B cell (primary cell): ENCODE measurements around the gene GRM2. TPM values are rescaled to one million over a fixed set of nuclear protein-coding genes. Genes with fewer than 3 reads are reported as not detected.

Experiments used
- ATAC-seq: fragments of 200-7000 bp; cut with Tn5 transposase; one replicate; pipeline ENCODE4 v1.10.0; 2021; ENCODE audit warnings: low read depth, mild to moderate bottlenecking, moderate number of reproducible peaks, moderate library complexity
- CTCF ChIA-PET: fragments of 350-600 bp; sonication (Branson Sonifier 250); formaldehyde crosslinking; loops from one replicate; lab custom pipeline; 2021; ENCODE audit warnings: antibody characterized with exemption, inconsistent platforms; lab: Charles Lee
- POLR2A ChIA-PET: fragments of 350-600 bp; sonication (Branson Sonifier 250); formaldehyde crosslinking; loops from one replicate; lab custom pipeline; 2021; ENCODE audit warnings: antibody characterized with exemption; lab: Charles Lee
- DNase-seq: peaks from one replicate; pipeline ENCODE4 v3.0.0; 2013
- H2AFZ ChIP-seq: 2 replicates; pipeline ENCODE4 v1.6.1; 2012; ENCODE audit warnings: mild to moderate bottlenecking, low read depth, low read length; ENCODE audit not compliant: insufficient read depth, poor library complexity, severe bottlenecking
- H3K27ac ChIP-seq, 2 donors: 1 replicate in 1 of 2; 2 replicates in 1 of 2; pipeline ENCODE4 v1.5.1; 2012 to 2013; ENCODE audit warnings: low read length in 2 of 2, mild to moderate bottlenecking in 2 of 2, moderate library complexity in 1 of 2
- H3K27me3 ChIP-seq, 4 experiments: fragments of 200-600 bp in 1 of 4; sonication (generic) in 1 of 4; replicated peaks in 1 of 4; 1 replicate in 2 of 4; 2 replicates in 2 of 4; pipeline versions ENCODE4 v1.6.1 to v1.7.0; 2013 to 2016; ENCODE audit warnings: low read length in 3 of 4, mild to moderate bottlenecking in 2 of 4, mixed read lengths in 1 of 4, moderate library complexity in 1 of 4; ENCODE audit not compliant: insufficient read depth in 4 of 4, control insufficient read depth in 3 of 4; ENCODE audit errors: control extremely low read depth in 1 of 4
- H3K36me3 ChIP-seq, 2 experiments: replicated peaks in 1 of 2; 1 replicate in 1 of 2; 2 replicates in 1 of 2; pipeline versions ENCODE4 v1.6.1 to v1.7.1; 2013; ENCODE audit warnings: low read length in 1 of 2; ENCODE audit not compliant: insufficient read depth in 2 of 2, control insufficient read depth in 1 of 2; ENCODE audit errors: control extremely low read depth in 1 of 2, extremely low read depth in 1 of 2
- H3K4me1 ChIP-seq, 2 donors: fragments of 200-600 bp in 1 of 2; sonication (generic) in 1 of 2; 1 replicate in 1 of 2; 2 replicates in 1 of 2; pipeline versions ENCODE4 v1.5.1 to v1.6.1; 2013 to 2017; ENCODE audit warnings: low read length in 2 of 2; ENCODE audit not compliant: control insufficient read depth in 2 of 2, insufficient read depth in 2 of 2
- H3K4me2 ChIP-seq: replicated peaks from 2 replicates; pipeline ENCODE3; 2012; ENCODE audit warnings: mild to moderate bottlenecking, low read depth, low read length; ENCODE audit not compliant: poor library complexity, severe bottlenecking
- H3K4me3 ChIP-seq, 5 experiments: fragments of 200-600 bp in 1 of 5; sonication (generic) in 1 of 5; 1 replicate in 3 of 5; 2 replicates in 2 of 5; pipeline versions ENCODE4 v1.5.1 to v1.7.0; 2011 to 2016; ENCODE audit warnings: low read length in 4 of 5, mild to moderate bottlenecking in 4 of 5, low read depth in 2 of 5, control low read depth in 1 of 5, moderate library complexity in 1 of 5; ENCODE audit not compliant: insufficient read depth in 1 of 5; ENCODE audit errors: control extremely low read depth in 1 of 5, extremely low read depth in 1 of 5
- H3K79me2 ChIP-seq: fragments of 200-600 bp; sonication (generic); one replicate; pipeline ENCODE4 v1.6.0; 2016; ENCODE audit warnings: low read length; ENCODE audit not compliant: control insufficient read depth, insufficient read depth
- H3K9ac ChIP-seq: fragments of 200-600 bp; sonication (generic); 2 replicates; pipeline ENCODE4 v1.6.1; 2017; ENCODE audit warnings: mild to moderate bottlenecking, low read length, moderate library complexity
- H3K9me3 ChIP-seq, 3 donors: one replicate each; pipeline versions ENCODE4 v1.6.1 to v1.7.1; 2013; ENCODE audit warnings: low read length in 2 of 3; ENCODE audit not compliant: control insufficient read depth in 2 of 3, insufficient read depth in 1 of 3; ENCODE audit errors: control extremely low read depth in 1 of 3
- H4K20me1 ChIP-seq: 2 replicates; pipeline ENCODE4 v1.6.0; 2012; ENCODE audit warnings: mild to moderate bottlenecking, low read length; ENCODE audit not compliant: insufficient read depth, control insufficient read depth, poor library complexity, severe bottlenecking
- H3K27ac Mint-ChIP-seq: one replicate; pipeline ENCODE4 v1.8.0; 2021; ENCODE audit warnings: mixed read lengths
- H3K27me3 Mint-ChIP-seq: one replicate; pipeline ENCODE4 v1.8.0; 2021; ENCODE audit warnings: mixed read lengths
- H3K4me1 Mint-ChIP-seq: one replicate; pipeline ENCODE4 v1.8.0; 2021; ENCODE audit warnings: mixed read lengths
- H3K4me3 Mint-ChIP-seq: one replicate; pipeline ENCODE4 v1.8.0; 2021; ENCODE audit warnings: mixed read lengths
- H3K9me3 Mint-ChIP-seq: one replicate; pipeline ENCODE4 v1.8.0; 2022; ENCODE audit warnings: mixed read lengths; ENCODE audit not compliant: insufficient read depth
- CTCF ChIP-seq: fragments of 200-600 bp; IDR thresholded peaks from one replicate; pipeline ENCODE4 v1.8.0; 2022; ENCODE audit warnings: antibody characterized with exemption, mild to moderate bottlenecking
- EZH2 ChIP-seq: IDR thresholded peaks from 2 replicates; pipeline ENCODE4 v1.6.1; 2012; ENCODE audit warnings: borderline replicate concordance, low read depth, mild to moderate bottlenecking, moderate library complexity, low read length; ENCODE audit not compliant: insufficient read depth, poor library complexity, severe bottlenecking
- WGBS: methylation state at CpG from one replicate; pipeline ENCODE4 v1.1.5; 2013; ENCODE audit warnings: missing lambda C conversion rate; ENCODE audit not compliant: insufficient coverage; 5-methylcytosine and 5-hydroxymethylcytosine counted together
- intact Hi-C: fragments of 100-400 bp; cut with micrococcal nuclease; formaldehyde crosslinking; loops from one replicate; pipeline ENCODE4 v1.10.0; 2022
- polyA plus RNA-seq: library from polyadenylated mRNA; depleted of rRNA; stranded (reverse); fragments of >200 nt; gene quantifications from 2 replicates; pipeline ENCODE4 v1.2.3, GENCODE V29; 2012
- total RNA-seq, 2 donors: library from RNA; stranded (reverse); fragments of 120-200 nt in 1 of 2; gene quantifications; 1 replicate in 1 of 2; 2 replicates in 1 of 2; pipeline versions ENCODE4 v1.2.3 to v1.2.4, GENCODE V29; 2013 to 2022

GRM2 gene
- total and polyA plus RNA-seq, 2 donors (not counting 1 experiment from before 2014, with no cell fraction given) = 0.86 to 2.8 TPM

GRCh38 chr3:51717947-51718346 is 11.1 kb downstream of the GRM2 start:
- Histone ChIP-seq H2AFZ (no peak overlapping the region), H3K27ac (no peak overlapping the region), H3K27me3 (no peaks in the 10 kb centered on the region), H3K79me2 (no peaks in the 10 kb centered on the region), H3K9me3 (no peaks in the 10 kb centered on the region), H3K9ac (no peak overlapping the region), H3K4me2 (no peak overlapping the region), H3K4me1 (peaks cover 9 to 11% of the 10 kb centered on the region in 2 donors), H3K4me3 (no peak overlapping the region), H4K20me1 (no peaks in the 10 kb centered on the region), H3K36me3 (no peaks in the 10 kb centered on the region)
- DNase-seq (no peak), ATAC-seq (no peak)
- Mint-ChIP-seq H3K27ac (no peak overlapping the region), H3K4me1 (peaks cover 7% of the 10 kb centered on the region), H3K9me3 (no peaks in the 10 kb centered on the region), H3K27me3 (peaks cover 3% of the 10 kb centered on the region), H3K4me3 (no peak overlapping the region)
- ChIA-PET CTCF (no interaction called here), POLR2A (no interaction called here)
- no peak for TF ChIP-seq EZH2
- no peak for TF ChIP-seq CTCF
- WGBS = 79% methylated on average over 7 of the region's 7 CpGs
- intact Hi-C loops = no loop called here

DNA sequence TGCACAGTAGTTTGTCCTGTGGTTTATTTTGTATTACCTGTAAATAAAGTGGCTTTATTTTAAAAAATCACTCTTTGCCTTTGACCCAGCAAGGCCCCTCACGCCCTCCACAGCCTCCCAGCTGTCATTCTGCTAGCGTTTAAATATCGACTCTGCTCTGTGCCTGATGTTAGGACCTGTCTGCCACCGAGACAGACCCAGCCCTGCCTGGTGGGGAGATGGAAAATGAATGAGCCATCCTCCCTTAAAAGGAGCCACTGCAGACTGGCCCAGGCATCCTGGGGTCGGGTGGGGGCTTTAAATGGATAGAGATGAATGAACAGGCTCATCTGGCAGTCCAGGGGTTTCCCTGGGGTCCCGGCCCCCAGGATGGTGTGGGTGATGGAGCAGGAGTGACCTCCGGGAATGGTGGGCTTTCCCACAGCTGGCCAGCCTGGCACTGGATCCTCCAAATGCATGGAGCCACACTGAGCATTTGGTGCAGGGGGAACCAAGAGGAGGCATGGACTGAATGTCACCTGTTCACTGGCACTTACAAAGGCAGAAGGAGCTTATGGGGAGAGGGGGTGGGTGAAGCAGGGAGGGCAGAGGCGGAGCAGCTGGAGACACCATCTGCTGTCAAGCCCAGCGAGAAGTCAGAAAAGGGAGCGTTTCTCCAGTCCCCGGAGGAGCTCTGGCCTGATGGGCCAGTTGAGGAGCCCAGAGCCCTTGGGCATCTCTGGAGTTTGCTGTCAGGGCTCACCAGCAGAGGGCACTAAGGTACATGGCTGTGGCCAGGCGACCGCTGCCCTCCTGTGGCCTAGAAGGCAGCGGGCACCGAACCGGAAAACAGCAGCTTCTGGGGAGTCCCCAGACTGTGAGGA is 11.9 kb downstream of the GRM2 start:
- Mint-ChIP-seq H3K27ac (no peak overlapping the region), H3K4me1 (peaks cover 7% of the 10 kb centered on the region), H3K4me3 (no peak overlapping the region), H3K27me3 (peaks cover 3% of the 10 kb centered on the region), H3K9me3 (no peaks in the 10 kb centered on the region)
- Histone ChIP-seq H3K9me3 (no peaks in the 10 kb centered on the region), H2AFZ (no peak overlapping the region), H3K4me2 (no peak overlapping the region), H3K36me3 (no peaks in the 10 kb centered on the region), H4K20me1 (no peaks in the 10 kb centered on the region), H3K4me1 (peaks cover 9 to 11% of the 10 kb centered on the region in 2 donors), H3K9ac (no peak overlapping the region), H3K27me3 (no peaks in the 10 kb centered on the region), H3K79me2 (no peaks in the 10 kb centered on the region), H3K27ac (no peak overlapping the region), H3K4me3 (no peak overlapping the region)
- WGBS = 47% methylated on average over 14 of the region's 16 CpGs
- peak; percentile 9 for TF ChIP-seq CTCF
- TF ChIP-seq EZH2 = no peak
- ATAC-seq (peak; percentile 36), DNase-seq (no peak)
- ChIA-PET CTCF (interaction anchor here (0.9 kb wide), 1 partner anchor 217 kb away, joined by 3 read pairs; no protein-coding TSS in a partner anchor), POLR2A (no interaction called here)
- intact Hi-C loops = no loop called here
